Fibroblast of mammary gland (primary cell): ENCODE results near the gene ZAP70.

Experiments
- DNase-seq: peaks from one replicate; pipeline ENCODE4 v3.0.0-alpha.2; 2010; ENCODE audit warnings: low read depth
- H3K4me3 ChIP-seq: 2 replicates; pipeline ENCODE4 v1.5.1; 2011; ENCODE audit warnings: low read depth, mild to moderate bottlenecking, low read length, moderate library complexity; ENCODE audit not compliant: control insufficient read depth
- TF ChIP-seq, protein P1 (sequence below): conservative IDR thresholded peaks from 2 replicates; pipeline ENCODE4 v1.5.1; 2011; ENCODE audit warnings: low read depth, low read length, inconsistent platforms; ENCODE audit not compliant: control insufficient read depth, insufficient read depth

ZAP70 gene

DNA sequence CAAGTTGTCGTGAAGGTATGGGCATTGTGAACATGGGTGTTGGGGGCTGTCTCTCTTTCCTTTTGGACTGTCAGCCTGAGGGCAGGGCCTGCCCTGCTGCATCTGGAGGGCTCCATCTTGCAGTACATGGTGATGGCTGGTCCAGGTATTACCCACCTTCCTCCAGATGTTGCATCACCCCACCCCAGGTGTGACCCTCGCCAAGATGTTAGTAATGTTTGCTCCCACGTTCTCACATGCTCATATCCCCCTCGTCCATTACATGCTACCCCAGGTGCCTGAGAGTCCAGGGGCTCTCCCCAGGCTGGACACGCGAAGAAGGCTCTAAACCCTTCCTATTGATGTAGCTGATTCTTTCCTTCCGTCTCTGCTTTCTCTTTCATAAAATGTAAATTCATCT, 13.9 kb downstream of the ZAP70 start:
- DNase-seq = no peak
- TF ChIP-seq, protein P1, sequence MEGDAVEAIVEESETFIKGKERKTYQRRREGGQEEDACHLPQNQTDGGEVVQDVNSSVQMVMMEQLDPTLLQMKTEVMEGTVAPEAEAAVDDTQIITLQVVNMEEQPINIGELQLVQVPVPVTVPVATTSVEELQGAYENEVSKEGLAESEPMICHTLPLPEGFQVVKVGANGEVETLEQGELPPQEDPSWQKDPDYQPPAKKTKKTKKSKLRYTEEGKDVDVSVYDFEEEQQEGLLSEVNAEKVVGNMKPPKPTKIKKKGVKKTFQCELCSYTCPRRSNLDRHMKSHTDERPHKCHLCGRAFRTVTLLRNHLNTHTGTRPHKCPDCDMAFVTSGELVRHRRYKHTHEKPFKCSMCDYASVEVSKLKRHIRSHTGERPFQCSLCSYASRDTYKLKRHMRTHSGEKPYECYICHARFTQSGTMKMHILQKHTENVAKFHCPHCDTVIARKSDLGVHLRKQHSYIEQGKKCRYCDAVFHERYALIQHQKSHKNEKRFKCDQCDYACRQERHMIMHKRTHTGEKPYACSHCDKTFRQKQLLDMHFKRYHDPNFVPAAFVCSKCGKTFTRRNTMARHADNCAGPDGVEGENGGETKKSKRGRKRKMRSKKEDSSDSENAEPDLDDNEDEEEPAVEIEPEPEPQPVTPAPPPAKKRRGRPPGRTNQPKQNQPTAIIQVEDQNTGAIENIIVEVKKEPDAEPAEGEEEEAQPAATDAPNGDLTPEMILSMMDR = no peak
- H3K4me3 ChIP-seq = no peak overlapping the region

DNA sequence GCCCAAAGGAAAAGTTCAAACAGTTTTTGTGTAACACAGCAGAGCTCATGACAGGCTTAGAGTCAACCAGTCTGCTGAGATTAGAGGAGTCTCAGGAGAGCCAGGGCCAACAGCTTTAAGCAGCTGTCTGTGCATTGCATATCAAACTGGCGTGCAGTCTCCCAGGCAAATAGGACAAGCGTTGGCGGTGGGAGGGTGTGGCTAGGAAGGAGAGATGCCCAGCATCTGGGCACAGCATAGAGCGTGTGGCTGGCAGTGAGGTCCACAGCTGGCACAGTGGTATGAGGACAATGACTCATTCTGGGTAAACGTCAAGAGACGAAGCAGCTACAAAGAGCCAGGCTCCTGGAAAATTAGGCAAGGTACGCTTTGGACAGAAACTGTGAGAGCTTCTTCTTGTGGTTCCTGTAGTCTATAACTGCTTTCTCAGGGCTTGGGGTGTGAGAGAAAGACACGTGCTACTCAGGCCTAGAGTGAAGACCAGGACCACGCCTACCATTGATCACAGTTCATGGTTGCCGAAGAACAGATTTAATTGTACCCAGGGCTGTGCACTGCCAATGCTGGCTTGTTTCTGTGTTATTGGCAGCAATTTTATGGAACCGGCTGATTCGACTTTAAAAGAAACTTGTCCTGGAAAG, 14.8 kb downstream of the ZAP70 start:
- TF ChIP-seq, protein P1 = no peak
- DNase-seq = peak; percentile 32
- H3K4me3 ChIP-seq = no peak overlapping the region

DNA sequence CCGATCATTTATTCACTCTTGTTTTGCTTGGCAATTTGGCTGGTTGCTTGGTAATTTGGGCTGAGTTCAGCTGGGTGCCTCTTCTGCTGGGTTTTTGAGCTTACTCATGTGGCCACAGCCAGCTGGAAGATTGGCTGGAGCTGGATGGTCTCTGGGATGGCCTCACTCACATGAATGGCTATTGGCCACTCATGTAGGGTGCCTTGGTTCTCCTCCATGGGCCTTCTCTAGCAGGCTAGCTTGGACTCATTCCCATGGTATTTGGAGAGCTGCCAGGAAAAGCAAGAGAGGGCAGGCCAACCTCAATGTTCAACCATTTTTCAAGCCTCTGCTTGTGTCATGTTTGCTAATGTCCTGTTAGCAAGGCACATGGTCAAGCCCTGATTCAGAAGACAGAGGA, 16.9 kb downstream of the ZAP70 start:
- TF ChIP-seq, protein P1 = no peak
- peak; percentile 48 for DNase-seq
- no peak overlapping the region for H3K4me3 ChIP-seq

DNA sequence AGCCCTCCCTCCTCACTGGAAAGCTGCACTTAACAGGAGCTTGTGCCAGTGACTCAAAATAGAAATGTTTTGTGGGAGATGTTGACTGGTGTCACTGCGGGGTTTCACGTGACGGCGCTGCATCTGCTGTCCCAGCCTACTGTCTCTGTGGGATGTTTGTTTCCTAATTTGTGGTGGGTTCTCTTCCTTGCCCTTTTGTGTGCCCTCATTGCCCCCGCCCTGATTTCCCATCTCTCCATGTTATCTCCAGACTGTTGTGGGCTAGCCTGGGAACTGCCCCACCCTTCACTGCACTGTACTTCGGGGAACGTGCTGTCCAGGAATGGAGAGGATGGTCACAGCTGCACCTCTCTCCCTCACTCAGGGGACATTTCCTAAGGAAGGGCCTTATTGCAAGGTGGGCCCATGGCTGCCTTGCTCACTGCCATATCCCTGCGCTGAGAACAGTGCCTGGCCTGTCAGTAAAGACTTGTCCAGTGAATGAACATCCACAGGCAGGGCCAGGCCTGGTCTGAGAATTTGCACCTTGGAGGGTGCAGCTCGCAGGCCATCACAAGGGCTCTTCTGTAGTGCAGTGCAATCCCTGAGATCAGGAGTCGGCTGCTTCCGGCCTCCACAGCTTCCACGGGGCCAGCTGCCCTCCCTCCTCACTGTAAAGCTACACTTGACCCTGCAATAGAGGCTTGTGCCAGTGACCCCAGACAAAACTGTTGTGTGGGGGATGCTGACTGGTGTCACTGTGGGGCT, 18.1 kb downstream of the ZAP70 start:
- DNase-seq = no peak
- H3K4me3 ChIP-seq = no peak overlapping the region
- TF ChIP-seq, protein P1 = no peak

DNA sequence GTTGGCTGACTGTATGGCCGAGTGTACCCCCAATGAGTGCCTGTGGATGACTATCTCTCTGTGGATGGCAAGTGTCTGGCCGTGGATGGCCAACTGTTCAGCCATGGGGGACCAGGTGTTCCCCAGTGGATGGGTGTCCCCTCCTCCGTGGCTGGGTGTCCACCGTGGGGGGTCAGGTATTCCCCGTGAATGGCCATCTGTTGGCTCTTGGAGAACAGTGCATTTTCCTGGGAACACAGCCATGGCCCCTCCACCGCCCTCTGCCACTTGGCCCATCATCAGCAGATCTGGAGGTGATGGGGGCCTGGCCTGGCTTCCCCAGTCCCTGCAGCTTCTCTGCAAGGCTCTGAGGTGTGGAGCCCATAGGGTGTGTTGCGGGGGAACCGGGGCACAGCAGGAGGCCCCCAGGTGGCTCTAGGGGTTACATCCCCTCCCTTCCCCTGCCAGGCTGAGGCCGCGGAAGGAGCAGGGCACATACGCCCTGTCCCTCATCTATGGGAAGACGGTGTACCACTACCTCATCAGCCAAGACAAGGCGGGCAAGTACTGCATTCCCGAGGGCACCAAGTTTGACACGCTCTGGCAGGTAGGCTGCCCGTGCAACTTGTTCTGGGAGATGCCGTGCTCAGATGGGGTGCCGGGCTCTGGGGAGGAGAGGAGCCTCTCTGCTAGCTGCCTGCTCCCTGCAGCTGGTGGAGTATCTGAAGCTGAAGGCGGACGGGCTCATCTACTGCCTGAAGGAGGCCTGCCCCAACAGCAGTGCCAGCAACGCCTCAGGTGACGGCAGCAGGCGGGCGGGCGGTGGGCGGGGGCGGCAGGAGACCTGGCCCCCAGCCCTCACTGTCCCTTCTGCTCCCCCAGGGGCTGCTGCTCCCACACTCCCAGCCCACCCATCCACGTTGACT, 19.3 kb downstream of the ZAP70 start:
- H3K4me3 ChIP-seq = no peak overlapping the region
- no peak for DNase-seq
- TF ChIP-seq, protein P1 = no peak

DNA sequence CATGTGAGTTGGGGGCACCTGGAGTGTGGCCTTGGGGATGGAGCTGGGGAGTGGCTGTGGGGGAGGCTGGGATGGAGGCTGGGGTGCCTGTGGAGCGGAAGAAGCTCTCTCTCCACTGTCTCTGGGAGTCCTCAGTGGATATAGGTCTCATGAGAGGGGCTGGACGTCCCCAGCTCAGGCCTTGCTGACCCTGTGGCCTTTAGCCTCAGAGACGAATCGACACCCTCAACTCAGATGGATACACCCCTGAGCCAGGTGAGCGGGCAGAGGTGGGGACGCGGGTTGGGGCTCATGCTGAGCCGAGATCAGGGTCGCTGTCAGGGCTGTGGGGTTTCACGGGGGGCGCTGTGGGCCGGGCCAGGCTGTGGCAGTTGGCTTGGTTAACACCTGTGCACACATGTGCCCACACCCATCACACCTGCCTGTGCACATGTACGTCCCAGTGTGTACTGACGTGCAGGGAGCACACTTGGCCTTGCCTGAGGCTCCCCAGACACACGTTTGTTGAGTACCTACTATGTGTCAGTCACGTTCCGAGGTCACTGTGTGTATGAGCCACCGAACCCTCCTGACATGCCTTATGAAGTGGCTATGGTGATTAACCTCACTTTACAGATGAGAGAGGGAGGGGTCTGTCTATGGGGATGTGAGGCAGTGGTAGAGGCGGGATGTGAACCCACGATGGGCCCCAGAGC, 20.1 kb downstream of the ZAP70 start:
- TF ChIP-seq, protein P1 = no peak
- H3K4me3 ChIP-seq = no peak overlapping the region
- DNase-seq = no peak
